IPS-20b (cell line): ENCODE results near the gene MAFF.

Experiments used
- H3K27ac ChIP-seq: one replicate; pipeline ENCODE4 v1.5.1; 2013; ENCODE audit warnings: low read length
- H3K27me3 ChIP-seq: 2 replicates; pipeline ENCODE4 v1.6.1; 2013; ENCODE audit warnings: mild to moderate bottlenecking, low read length, inconsistent platforms; ENCODE audit not compliant: insufficient read depth
- H3K36me3 ChIP-seq: 2 replicates; pipeline ENCODE4 v1.6.1; 2013; ENCODE audit warnings: low read depth, mild to moderate bottlenecking, inconsistent platforms, low read length, moderate library complexity; ENCODE audit not compliant: insufficient read depth
- H3K4me1 ChIP-seq: 2 replicates; pipeline ENCODE4 v1.6.1; 2013; ENCODE audit warnings: mild to moderate bottlenecking, control low read depth, inconsistent platforms, low read length, moderate library complexity; ENCODE audit not compliant: insufficient read depth
- H3K4me3 ChIP-seq: 2 replicates; pipeline ENCODE4 v1.5.1; 2013; ENCODE audit warnings: mild to moderate bottlenecking, low read length, inconsistent platforms
- H3K9ac ChIP-seq: 2 replicates; pipeline ENCODE4 v1.6.1; 2013; ENCODE audit warnings: low read depth, mild to moderate bottlenecking, inconsistent platforms, low read length, moderate library complexity
- H3K9me3 ChIP-seq: 2 replicates; pipeline ENCODE4 v1.6.1; 2013; ENCODE audit warnings: mild to moderate bottlenecking, low read depth, low read length, inconsistent platforms; ENCODE audit not compliant: insufficient read depth

The MAFF gene

GRCh38 chr22:38180841-38181452 is 20.8 kb upstream of the MAFF start:
- H3K9me3 ChIP-seq: no peaks in the 10 kb centered on the region
- H3K27ac ChIP-seq: peak overlapping the region; percentile 90
- peak overlapping the region; percentile 77 for H3K4me3 ChIP-seq
- no peaks in the 10 kb centered on the region for H3K27me3 ChIP-seq
- peak overlapping the region; percentile 96 for H3K9ac ChIP-seq
- peaks cover 15% of the 10 kb centered on the region; the same call in 1 of the 2 replicates for H3K4me1 ChIP-seq
- H3K36me3 ChIP-seq: no peaks in the 10 kb centered on the region

- no peaks in the 10 kb centered on the region for H3K36me3 ChIP-seq
- H3K27ac ChIP-seq: peak within 1 kb of the TSS; percentile 90
- H3K9ac ChIP-seq: peak within 1 kb of the TSS; percentile 96
- H3K9me3 ChIP-seq: no peaks in the 10 kb centered on the region
- peaks cover 15% of the 10 kb centered on the region; the same call in 1 of the 2 replicates for H3K4me1 ChIP-seq
- peak within 1 kb of the TSS; percentile 77 for H3K4me3 ChIP-seq
- H3K27me3 ChIP-seq: no peaks in the 10 kb centered on the region
These were observed 20.2 kb upstream of the MAFF start, which contains the start of gene PLA2G6 for GRCh38 chr22:38181453-38182200. TSS of gene PLA2G6 (minus strand) at chr22:38181830. CDS start at chr22:38169426, 12,404 bp downstream.

DNA sequence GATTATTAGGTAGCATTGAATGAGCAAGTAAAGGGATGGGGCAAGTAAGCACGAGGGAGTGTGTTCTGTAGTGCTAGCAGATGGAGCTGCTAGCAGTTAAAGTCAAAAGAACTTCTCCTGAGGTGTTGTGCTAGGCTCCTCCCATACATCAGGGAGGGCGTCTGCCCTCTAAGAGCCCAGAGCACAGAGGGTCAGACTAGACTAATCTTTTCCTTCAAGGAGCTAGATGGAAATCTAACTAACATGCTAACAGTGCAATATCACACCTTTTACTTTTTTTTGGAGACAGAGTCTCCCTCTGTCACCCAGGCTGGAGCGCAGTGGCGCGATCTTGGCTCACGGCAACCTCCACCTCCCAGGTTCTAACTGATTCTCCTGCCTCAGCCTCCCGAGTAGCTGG is 17.0 kb upstream of the MAFF start:
- Histone ChIP-seq H3K36me3 (no peaks in the 10 kb centered on the region), H3K27ac (no peak overlapping the region), H3K9ac (no peak overlapping the region), H3K4me1 (peaks cover 15% of the 10 kb centered on the region; the same call in 1 of the 2 replicates), H3K4me3 (no peak overlapping the region), H3K9me3 (no peaks in the 10 kb centered on the region), H3K27me3 (no peaks in the 10 kb centered on the region)

DNA sequence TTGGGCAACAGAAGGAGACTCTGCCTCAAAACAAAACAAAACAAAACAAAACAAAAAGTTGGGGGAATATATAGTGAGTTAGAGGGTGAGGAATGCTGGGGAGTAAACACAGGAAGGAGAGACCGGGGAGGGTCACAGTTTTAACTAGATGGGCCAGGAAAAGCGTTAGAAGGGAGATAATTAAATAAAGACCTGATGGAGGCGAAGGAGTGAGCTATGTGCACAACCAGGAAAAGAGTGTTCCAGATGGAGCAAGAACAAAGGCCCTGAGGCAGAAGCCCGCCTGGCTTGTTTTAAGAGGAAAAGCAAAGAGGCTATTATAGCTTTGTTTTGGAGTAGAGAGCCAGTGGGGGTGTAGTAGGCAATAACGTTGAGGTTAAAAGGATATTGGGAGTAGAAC is 15.4 kb upstream of the MAFF start:
- no peaks in the 10 kb centered on the region for H3K36me3 ChIP-seq
- H3K9ac ChIP-seq: no peak overlapping the region
- no peak overlapping the region for H3K27ac ChIP-seq
- H3K4me3 ChIP-seq: no peak overlapping the region
- H3K9me3 ChIP-seq: no peaks in the 10 kb centered on the region
- H3K27me3 ChIP-seq: no peaks in the 10 kb centered on the region
- H3K4me1 ChIP-seq: peaks cover 3% of the 10 kb centered on the region; the same call in 1 of the 2 replicates

DNA sequence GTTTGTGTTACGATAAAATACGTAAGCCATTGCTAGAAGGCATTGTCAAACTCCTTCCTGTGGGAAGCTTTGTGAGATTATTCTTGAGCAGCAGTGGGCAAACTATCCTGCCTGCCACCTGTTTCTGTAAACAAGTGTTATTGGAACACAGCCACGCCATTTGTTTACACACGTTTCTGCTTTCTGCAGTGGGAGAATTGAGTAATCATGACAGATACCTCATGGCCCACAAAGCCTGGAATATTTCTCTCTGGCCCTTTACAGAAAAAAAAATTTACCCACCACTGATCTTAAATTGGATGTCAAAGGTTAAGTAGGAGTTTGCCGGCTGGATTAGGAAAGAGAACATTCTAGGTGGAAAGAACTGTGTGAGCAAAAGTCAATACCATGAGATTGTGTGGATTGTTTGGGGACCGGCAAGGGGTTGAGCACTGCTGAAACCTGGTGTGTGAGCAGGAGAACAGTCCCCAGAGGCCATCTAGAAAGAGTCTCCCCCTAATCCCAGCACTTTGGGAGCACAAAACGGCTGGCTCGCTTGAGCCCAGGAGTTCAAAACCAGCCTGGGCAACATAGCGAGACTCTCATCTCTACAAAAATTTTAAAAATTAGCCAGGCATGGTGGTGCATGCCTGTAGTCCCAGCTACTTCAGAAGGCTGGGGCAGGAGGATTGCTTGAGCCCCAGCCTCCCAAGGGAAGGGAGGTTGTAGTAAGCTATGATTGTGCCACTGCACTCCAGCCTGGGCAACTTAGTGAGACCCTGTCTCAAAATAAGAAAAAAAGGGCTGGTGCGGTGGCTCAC is 14.2 kb upstream of the MAFF start:
- Histone ChIP-seq H3K9me3 (no peaks in the 10 kb centered on the region), H3K4me3 (no peak overlapping the region), H3K27me3 (peaks cover 8% of the 10 kb centered on the region; the same call in 1 of the 2 replicates), H3K9ac (no peak overlapping the region), H3K36me3 (no peaks in the 10 kb centered on the region), H3K27ac (no peak overlapping the region), H3K4me1 (no peaks in the 10 kb centered on the region)

DNA sequence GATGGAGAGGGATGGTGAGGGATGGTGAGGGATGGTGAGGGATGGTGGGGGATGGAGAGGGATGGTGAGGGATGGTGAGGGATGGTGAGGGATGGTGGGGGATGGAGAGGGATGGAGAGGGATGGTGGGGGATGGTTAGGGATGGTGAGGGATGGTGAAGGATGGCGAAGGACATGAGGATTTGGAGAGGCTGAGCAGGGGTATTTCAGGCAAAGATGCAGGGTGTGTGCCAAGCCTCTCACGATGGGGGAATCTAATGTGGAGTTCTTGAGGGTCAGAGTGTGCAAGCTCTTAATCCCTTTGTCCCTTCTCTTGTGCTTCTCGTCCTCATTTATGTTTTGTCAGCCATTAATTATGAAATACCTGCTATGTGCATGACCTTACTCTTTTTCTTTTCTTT is 12.7 kb upstream of the MAFF start:
- no peaks in the 10 kb centered on the region for H3K9me3 ChIP-seq
- H3K27ac ChIP-seq: no peak overlapping the region
- H3K36me3 ChIP-seq: no peaks in the 10 kb centered on the region
- H3K27me3 ChIP-seq: peaks cover 8% of the 10 kb centered on the region; the same call in 1 of the 2 replicates
- H3K4me3 ChIP-seq: no peak overlapping the region
- no peaks in the 10 kb centered on the region for H3K4me1 ChIP-seq
- H3K9ac ChIP-seq: no peak overlapping the region

- peaks cover 8% of the 10 kb centered on the region; the same call in 1 of the 2 replicates for H3K27me3 ChIP-seq
- no peak overlapping the region for H3K27ac ChIP-seq
- H3K9ac ChIP-seq: no peak overlapping the region
- H3K4me3 ChIP-seq: no peak overlapping the region
- no peaks in the 10 kb centered on the region for H3K36me3 ChIP-seq
- H3K4me1 ChIP-seq: no peaks in the 10 kb centered on the region
- H3K9me3 ChIP-seq: no peaks in the 10 kb centered on the region
These were observed 11.2 kb upstream of the MAFF start for GRCh38 chr22:38190581-38190980.

GRCh38 chr22:38191055-38191454 is 10.7 kb upstream of the MAFF start:
- no peak overlapping the region for H3K27ac ChIP-seq
- H3K27me3 ChIP-seq: peaks cover 8% of the 10 kb centered on the region; the same call in 1 of the 2 replicates
- no peak overlapping the region for H3K4me3 ChIP-seq
- no peaks in the 10 kb centered on the region for H3K4me1 ChIP-seq
- no peaks in the 10 kb centered on the region for H3K9me3 ChIP-seq
- H3K36me3 ChIP-seq: no peaks in the 10 kb centered on the region
- no peak overlapping the region for H3K9ac ChIP-seq

- H3K9me3 ChIP-seq: no peaks in the 10 kb centered on the region
- H3K4me1 ChIP-seq: no peaks in the 10 kb centered on the region
- peaks cover 8% of the 10 kb centered on the region; the same call in 1 of the 2 replicates for H3K27me3 ChIP-seq
- no peak overlapping the region; the same call in 1 of the 2 replicates for H3K9ac ChIP-seq
- no peaks in the 10 kb centered on the region for H3K36me3 ChIP-seq
- no peak overlapping the region for H3K4me3 ChIP-seq
- no peak overlapping the region for H3K27ac ChIP-seq
These were observed 9.9 kb upstream of the MAFF start for GRCh38 chr22:38191731-38192474.

GRCh38 chr22:38192475-38192863 is 9.3 kb upstream of the MAFF start:
- no peak overlapping the region for H3K9ac ChIP-seq
- peaks cover 8% of the 10 kb centered on the region; the same call in 1 of the 2 replicates for H3K27me3 ChIP-seq
- no peak overlapping the region for H3K4me3 ChIP-seq
- no peaks in the 10 kb centered on the region for H3K4me1 ChIP-seq
- no peaks in the 10 kb centered on the region for H3K36me3 ChIP-seq
- H3K9me3 ChIP-seq: no peaks in the 10 kb centered on the region
- no peak overlapping the region for H3K27ac ChIP-seq

DNA sequence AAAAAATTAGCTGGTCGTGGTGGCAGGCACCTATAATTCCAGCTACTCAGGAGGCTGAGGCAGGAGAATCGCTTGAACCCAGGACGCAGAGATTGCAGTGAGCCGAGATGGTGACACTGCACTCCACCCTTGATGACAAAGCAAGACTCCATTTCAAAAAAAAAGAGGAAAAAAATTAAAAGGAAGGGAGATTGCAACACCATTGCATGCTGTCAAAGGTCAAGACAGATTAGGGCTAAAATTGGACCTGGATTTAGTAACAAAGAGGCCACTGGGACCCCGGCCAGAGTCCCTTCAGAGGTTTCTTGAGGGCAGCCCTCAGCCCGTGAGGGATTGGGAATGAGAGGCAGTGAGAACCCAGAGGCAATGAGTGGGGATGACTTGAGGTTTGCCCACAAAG is 8.2 kb upstream of the MAFF start:
- Histone ChIP-seq H3K27ac (no peak overlapping the region), H3K27me3 (peaks cover 8% of the 10 kb centered on the region; the same call in 1 of the 2 replicates), H3K9me3 (no peaks in the 10 kb centered on the region), H3K36me3 (no peaks in the 10 kb centered on the region), H3K4me3 (no peak overlapping the region), H3K4me1 (no peaks in the 10 kb centered on the region), H3K9ac (no peak overlapping the region)
